NT2/D1 (cell line): ENCODE measurements around the gene RTTN.

Source experiments
- SUZ12 ChIP-seq: IDR thresholded peaks from 2 replicates; pipeline ENCODE4 v1.6.1; 2011; ENCODE audit not compliant: insufficient read length, insufficient read depth; ENCODE audit errors: extremely low read depth
- YY1 ChIP-seq: IDR thresholded peaks from 2 replicates; pipeline ENCODE4 v1.6.1; 2011; ENCODE audit not compliant: insufficient read length, insufficient read depth
- ZNF274 ChIP-seq: IDR thresholded peaks from 2 replicates; pipeline ENCODE4 v1.6.1; 2011; ENCODE audit warnings: mild to moderate bottlenecking, low read depth, low read length

DNA sequence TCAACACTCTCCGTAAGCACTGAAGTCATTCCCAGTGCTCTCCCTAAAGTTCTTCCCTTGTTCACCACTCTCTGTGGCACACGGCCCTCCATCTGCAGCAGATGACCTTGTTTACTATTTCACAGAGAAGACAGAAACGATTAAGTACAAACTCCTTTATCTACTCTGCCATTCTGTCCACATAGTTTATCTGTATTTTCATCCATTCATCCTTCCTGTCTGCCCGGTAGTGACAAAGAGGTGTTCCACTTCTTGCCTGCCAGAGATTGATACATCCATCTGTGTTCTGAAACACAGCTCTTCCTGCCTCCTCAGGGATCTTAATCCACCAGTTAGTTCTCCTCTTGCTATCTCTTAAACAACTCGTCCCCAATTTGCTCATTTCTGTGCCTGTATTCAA lies 179.9 kb downstream of the RTTN start:
- TF ChIP-seq YY1, result no peak
- TF ChIP-seq ZNF274, result no peak
- no peak for TF ChIP-seq SUZ12
